GM10248 (cell line): ENCODE results near the gene FAM53B.

ENCODE experiments used
- CTCF ChIA-PET: fragments of 300-600 bp; sonication (Branson Sonifier 250); formaldehyde crosslinking; extraction: SDS; loops from one replicate; lab custom pipeline; 2021; ENCODE audit warnings: antibody characterized with exemption; lab: Yijun Ruan, JAX
- POLR2A ChIA-PET: fragments of 350-650 bp; sonication (Branson Sonifier 250); formaldehyde crosslinking; extraction: SDS; loops from one replicate; lab custom pipeline; 2020; ENCODE audit warnings: antibody characterized with exemption; lab: Yijun Ruan, JAX
- DNase-seq: peaks from one replicate; pipeline ENCODE4 v3.0.0; 2012; ENCODE audit errors: extremely low spot score
- CTCF ChIP-seq: IDR thresholded peaks from 2 replicates; pipeline ENCODE4 v1.5.1; 2012; ENCODE audit warnings: mild to moderate bottlenecking, low read depth; ENCODE audit errors: extremely low read depth, missing control alignments, control extremely low read depth

The FAM53B gene

DNA sequence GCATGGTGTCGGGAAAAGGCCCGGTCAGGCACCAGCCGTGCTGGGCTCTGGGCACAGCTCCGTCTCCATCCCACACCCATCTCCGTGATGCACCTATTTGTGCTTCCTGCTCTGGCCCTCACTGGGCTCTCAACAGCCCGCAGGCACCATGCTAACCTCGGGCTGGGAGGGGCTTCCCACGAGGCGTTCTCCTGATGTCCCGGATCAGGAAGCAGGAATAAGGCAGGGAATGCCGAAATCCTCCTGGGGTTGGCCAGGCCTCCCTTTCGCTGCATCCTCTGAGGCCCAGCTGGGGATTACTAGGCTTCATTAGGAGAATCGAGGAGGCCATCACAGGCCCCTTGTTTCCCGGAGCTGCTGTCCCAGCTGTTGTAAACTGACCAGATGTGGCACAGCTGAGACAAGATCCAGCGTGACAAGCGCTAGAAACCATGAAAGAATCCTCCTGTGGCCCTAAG, 72.0 kb downstream of the FAM53B start:
- no peak for TF ChIP-seq CTCF
- ChIA-PET POLR2A (no interaction called here), CTCF (interaction anchor here (1.5 to 1.6 kb wide), 2 partner anchors 13 to 18 kb away, joined by 3 to 5 read pairs; no protein-coding TSS in a partner anchor)
- DNase-seq, result no peak

GRCh38 chr10:124671486-124672075, 72.6 kb downstream of the FAM53B start:
- DNase-seq, result no peak
- TF ChIP-seq CTCF, result no peak
- ChIA-PET POLR2A (no interaction called here), CTCF (interaction anchor here (1.0 to 1.6 kb wide), 5 partner anchors 10 to 69 kb away, joined by 3 to 5 read pairs (median 3); no protein-coding TSS in a partner anchor)

- TF ChIP-seq CTCF, result no peak
- CTCF ChIA-PET, result interaction anchor here (1.0 to 1.6 kb wide), 5 partner anchors 10 to 70 kb away, joined by 3 to 5 read pairs (median 3); no protein-coding TSS in a partner anchor
- POLR2A ChIA-PET, result no interaction called here
- no peak for DNase-seq
Measured at GRCh38 chr10:124670849-124671248, 73.3 kb downstream of the FAM53B start.

DNA sequence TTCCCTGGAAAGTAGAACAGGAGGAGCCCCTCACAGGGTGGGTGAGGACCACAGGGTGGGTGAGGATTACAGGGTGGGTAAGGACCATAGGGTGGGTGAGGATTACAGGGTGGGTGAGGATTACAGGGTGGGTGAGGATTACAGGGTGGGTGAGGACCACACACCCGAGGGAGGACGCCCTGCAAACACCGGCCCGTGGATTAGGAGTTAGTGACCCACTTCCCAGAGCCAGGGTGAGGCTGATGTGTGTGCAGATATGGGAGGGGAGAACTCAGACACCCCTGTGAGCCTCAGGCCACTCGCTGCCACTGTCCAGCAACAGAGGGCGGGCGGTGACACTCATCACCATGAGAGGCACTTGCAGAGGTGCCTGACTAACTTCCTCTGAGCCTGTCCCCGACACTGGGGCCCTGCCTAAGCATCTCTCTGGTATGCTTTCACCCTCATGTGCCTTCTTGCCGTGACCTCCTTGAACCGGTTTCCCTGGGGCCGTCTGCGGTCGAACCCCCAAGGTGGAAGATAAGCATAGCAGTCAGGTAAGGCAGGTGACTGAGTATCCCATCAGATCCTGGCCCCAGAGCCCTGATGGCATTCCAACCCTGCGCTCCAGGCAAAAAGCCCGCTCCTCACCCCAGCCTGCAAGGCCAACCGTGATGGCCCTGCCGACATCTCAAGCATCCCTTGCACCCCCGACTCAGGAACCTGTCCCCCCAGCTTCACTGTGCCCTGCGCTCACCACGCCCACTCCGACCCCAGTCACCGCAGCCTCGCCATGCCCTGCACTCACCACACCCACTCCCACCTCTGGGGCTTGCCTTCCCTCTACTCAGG, 74.1 kb downstream of the FAM53B start:
- DNase-seq, result no peak
- CTCF ChIA-PET, result interaction anchor here (1.2 kb wide), 1 partner anchor 17 kb away, joined by 3 read pairs; no protein-coding TSS in a partner anchor
- TF ChIP-seq CTCF, result no peak
- POLR2A ChIA-PET, result no interaction called here

DNA sequence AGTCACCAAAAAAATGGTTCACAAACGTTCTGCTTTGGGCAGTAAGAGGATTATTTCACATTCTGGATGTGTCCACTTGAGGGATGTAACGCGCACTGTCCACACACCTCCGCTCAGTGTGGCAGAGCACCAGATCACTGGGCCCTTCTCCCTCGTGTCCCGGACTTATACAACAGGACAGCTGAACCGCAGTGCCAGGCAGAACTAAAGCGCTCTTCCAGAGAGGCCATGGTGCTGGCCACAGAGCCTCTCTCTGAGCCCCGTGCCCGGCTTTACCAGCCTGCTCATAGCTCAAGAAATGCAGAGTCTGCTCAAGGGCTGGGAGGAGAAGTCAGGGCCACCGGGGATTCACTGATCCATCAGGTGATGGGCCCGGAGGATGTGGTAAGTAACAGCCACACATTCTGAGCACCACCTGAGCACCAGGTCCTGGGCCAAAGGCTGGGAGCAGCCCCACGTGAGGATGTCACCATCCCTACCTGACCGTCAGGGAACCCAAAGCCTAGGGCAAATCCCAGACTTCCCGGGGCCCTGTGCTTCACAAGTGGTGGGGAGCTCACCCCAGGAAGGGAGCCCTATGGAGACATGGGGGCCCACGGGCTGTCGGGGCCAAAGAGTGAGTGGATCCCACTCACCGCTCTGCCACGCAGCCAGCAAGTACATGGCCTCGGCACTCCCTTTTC, 74.9 kb downstream of the FAM53B start:
- no peak for DNase-seq
- no peak for TF ChIP-seq CTCF
- POLR2A ChIA-PET, result no interaction called here
- CTCF ChIA-PET, result no interaction called here

DNA sequence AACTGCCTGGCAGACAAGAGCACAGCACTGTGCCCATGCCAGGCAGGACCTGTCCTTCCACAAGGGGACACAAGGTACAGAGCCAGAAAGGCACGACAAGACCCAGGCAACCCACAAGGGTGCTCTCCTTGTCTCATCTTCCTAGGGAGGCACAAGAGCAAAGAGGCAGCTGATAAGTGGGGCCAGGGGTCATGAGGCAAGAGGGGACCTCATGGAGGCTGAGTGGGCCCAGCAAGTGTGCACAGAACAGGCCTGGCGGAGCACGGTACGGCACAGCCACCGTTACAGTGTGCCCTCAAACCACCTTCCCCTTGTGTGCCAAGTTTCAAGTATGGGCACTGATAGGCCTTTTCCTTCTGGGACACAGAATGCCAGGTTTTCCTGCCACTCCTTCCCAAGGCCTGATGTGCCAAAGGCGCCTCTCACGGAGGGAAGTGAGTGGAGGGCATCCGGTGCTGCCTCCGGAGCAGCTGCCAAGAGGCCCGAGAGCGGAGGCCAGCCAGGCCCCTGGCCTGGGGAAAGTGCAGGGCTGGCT, 75.6 kb downstream of the FAM53B start:
- ChIA-PET POLR2A (no interaction called here), CTCF (no interaction called here)
- DNase-seq, result no peak
- no peak for TF ChIP-seq CTCF
